HEK293 (cell line): ENCODE results near the gene UGT1A6.

Source experiments
- CTCF ChIA-PET: fragments of 350-600 bp; formaldehyde crosslinking; extraction: SDS; loops from one replicate; lab custom pipeline; 2021; ENCODE audit warnings: antibody characterized with exemption; lab: Yijun Ruan, JAX
- POLR2A ChIA-PET: fragments of 300-600 bp; formaldehyde crosslinking; extraction: SDS; loops from one replicate; lab custom pipeline; 2020; ENCODE audit warnings: antibody characterized with exemption, inconsistent platforms; lab: Yijun Ruan, JAX
- H3K27ac ChIP-seq: fragments of 200-500 bp; sonication (Bioruptor generic); 2 replicates; pipeline ENCODE4 v1.5.1; 2014; ENCODE audit warnings: low read depth, low read length, control low read depth, inconsistent platforms; ENCODE audit errors: extremely low read depth
- H3K36me3 ChIP-seq, 2 experiments: fragments of 200-500 bp in 1 of 2; sonication (Bioruptor generic) in 1 of 2; 1 replicate in 1 of 2; 2 replicates in 1 of 2; pipeline ENCODE4 v1.5.1; 2014 to 2017; ENCODE audit warnings: inconsistent platforms in 2 of 2, low read length in 2 of 2; ENCODE audit not compliant: control insufficient read depth in 2 of 2, insufficient read depth in 1 of 2
- H3K4me1 ChIP-seq: fragments of 200-500 bp; sonication (Bioruptor generic); 2 replicates; pipeline ENCODE4 v1.5.1; 2014; ENCODE audit warnings: mild to moderate bottlenecking, low read length, inconsistent platforms; ENCODE audit not compliant: control insufficient read depth, insufficient read depth
- H3K4me3 ChIP-seq: 2 replicates; pipeline ENCODE4 v1.5.1; 2011; ENCODE audit warnings: low read depth, mild to moderate bottlenecking, control low read depth, low read length, moderate library complexity
- H3K9me3 ChIP-seq: fragments of 200-500 bp; sonication (Bioruptor generic); 2 replicates; pipeline ENCODE4 v1.5.1; 2014; ENCODE audit warnings: low read depth, low read length, inconsistent platforms; ENCODE audit not compliant: control insufficient read depth, insufficient read depth
- GLI4 ChIP-seq: fragments of 450-650 bp; formaldehyde crosslinking; IDR thresholded peaks from 2 replicates; pipeline ENCODE4 v1.5.1; 2016; ENCODE audit warnings: missing biosample characterization, missing genetic modification characterization
- GLIS1 ChIP-seq: fragments of 450-650 bp; formaldehyde crosslinking; IDR thresholded peaks from 2 replicates; pipeline ENCODE4 v1.5.1; 2016; ENCODE audit warnings: missing biosample characterization, missing genetic modification characterization
- HOXC10 ChIP-seq: sonication (generic); formaldehyde crosslinking; IDR thresholded peaks from 2 replicates; pipeline ENCODE4 v1.8.1; 2023; ENCODE audit warnings: mild to moderate bottlenecking, missing genetic modification reagents
- KLF8 ChIP-seq: fragments of 450-650 bp; formaldehyde crosslinking; IDR thresholded peaks from 2 replicates; pipeline ENCODE4 v1.5.1; 2016; ENCODE audit warnings: missing biosample characterization, missing genetic modification characterization
- PRDM1 ChIP-seq: fragments of 450-650 bp; formaldehyde crosslinking; IDR thresholded peaks from 2 replicates; pipeline ENCODE4; 2016; ENCODE audit warnings: missing biosample characterization, missing genetic modification characterization
- PRDM10 ChIP-seq: fragments of 450-650 bp; formaldehyde crosslinking; IDR thresholded peaks from 2 replicates; pipeline ENCODE4 v1.5.1; 2016; ENCODE audit warnings: missing biosample characterization, missing genetic modification characterization
- SCRT1 ChIP-seq: fragments of 450-650 bp; formaldehyde crosslinking; IDR thresholded peaks from 2 replicates; pipeline ENCODE4 v1.5.1; 2016; ENCODE audit warnings: missing biosample characterization, missing genetic modification characterization, borderline replicate concordance
- SETDB1 ChIP-seq: IDR thresholded peaks from one replicate; pipeline ENCODE4 v1.6.1; 2017; ENCODE audit warnings: mild to moderate bottlenecking, low read length, moderate library complexity, mixed read lengths; ENCODE audit not compliant: insufficient read length
- ZBTB8A ChIP-seq: fragments of 450-650 bp; formaldehyde crosslinking; IDR thresholded peaks from 2 replicates; pipeline ENCODE4 v1.5.1; 2016; ENCODE audit warnings: missing biosample characterization, missing genetic modification characterization
- ZFP37 ChIP-seq: fragments of 450-650 bp; formaldehyde crosslinking; IDR thresholded peaks from 2 replicates; pipeline ENCODE4 v1.5.1; 2016; ENCODE audit warnings: missing biosample characterization, missing genetic modification characterization
- ZNF121 ChIP-seq: fragments of 450-650 bp; formaldehyde crosslinking; IDR thresholded peaks from 2 replicates; pipeline ENCODE4 v1.5.1; 2016; ENCODE audit warnings: missing biosample characterization, missing genetic modification characterization
- ZNF133 ChIP-seq: fragments of 450-650 bp; formaldehyde crosslinking; IDR thresholded peaks from 2 replicates; pipeline ENCODE4 v1.5.1; 2016; ENCODE audit warnings: missing biosample characterization, missing genetic modification characterization
- ZNF138 ChIP-seq: fragments of 450-650 bp; formaldehyde crosslinking; IDR thresholded peaks from 2 replicates; pipeline ENCODE4 v1.5.1; 2016; ENCODE audit warnings: missing biosample characterization, missing genetic modification characterization, borderline replicate concordance
- ZNF146 ChIP-seq: fragments of 450-650 bp; formaldehyde crosslinking; IDR thresholded peaks from 2 replicates; pipeline ENCODE4 v1.5.1; 2016; ENCODE audit warnings: missing biosample characterization, missing genetic modification characterization
- ZNF2 ChIP-seq: fragments of 450-650 bp; formaldehyde crosslinking; IDR thresholded peaks from 2 replicates; pipeline ENCODE4 v1.5.1; 2016; ENCODE audit warnings: missing biosample characterization, missing genetic modification characterization
- ZNF223 ChIP-seq: fragments of 450-650 bp; formaldehyde crosslinking; IDR thresholded peaks from 2 replicates; pipeline ENCODE4 v1.5.1; 2016; ENCODE audit warnings: missing biosample characterization, missing genetic modification characterization
- ZNF239 ChIP-seq: fragments of 450-650 bp; formaldehyde crosslinking; IDR thresholded peaks from 2 replicates; pipeline ENCODE4 v1.5.1; 2016; ENCODE audit warnings: missing biosample characterization, missing genetic modification characterization
- ZNF292 ChIP-seq: fragments of 450-650 bp; formaldehyde crosslinking; IDR thresholded peaks from 2 replicates; pipeline ENCODE4 v1.5.1; 2016; ENCODE audit warnings: low read depth, missing biosample characterization, missing genetic modification characterization, borderline replicate concordance
- ZNF335 ChIP-seq: fragments of 450-650 bp; formaldehyde crosslinking; conservative IDR thresholded peaks from 2 replicates; pipeline ENCODE4 v1.5.1; 2016; ENCODE audit warnings: missing biosample characterization, missing genetic modification characterization
- ZNF341 ChIP-seq: fragments of 450-650 bp; formaldehyde crosslinking; IDR thresholded peaks from 2 replicates; pipeline ENCODE4; 2016; ENCODE audit warnings: low read depth, missing biosample characterization, missing genetic modification characterization
- ZNF366 ChIP-seq: fragments of 450-650 bp; formaldehyde crosslinking; conservative IDR thresholded peaks from 2 replicates; pipeline ENCODE4 v1.5.1; 2016; ENCODE audit warnings: missing biosample characterization, missing genetic modification characterization
- ZNF473 ChIP-seq: fragments of 450-650 bp; formaldehyde crosslinking; IDR thresholded peaks from 2 replicates; pipeline ENCODE4 v1.5.1; 2017; ENCODE audit warnings: missing biosample characterization, missing genetic modification characterization
- ZNF514 ChIP-seq: fragments of 450-650 bp; formaldehyde crosslinking; IDR thresholded peaks from 2 replicates; pipeline ENCODE4 v1.5.1; 2016; ENCODE audit warnings: missing biosample characterization, missing genetic modification characterization
- ZNF521 ChIP-seq: fragments of 450-650 bp; formaldehyde crosslinking; IDR thresholded peaks from 2 replicates; pipeline ENCODE4 v1.5.1; 2017; ENCODE audit warnings: missing biosample characterization, mild to moderate bottlenecking, missing genetic modification characterization
- ZNF555 ChIP-seq: fragments of 450-650 bp; formaldehyde crosslinking; conservative IDR thresholded peaks from 2 replicates; pipeline ENCODE4 v1.5.1; 2017; ENCODE audit warnings: missing biosample characterization, mild to moderate bottlenecking, missing genetic modification characterization, inconsistent platforms
- ZNF560 ChIP-seq: fragments of 450-650 bp; formaldehyde crosslinking; IDR thresholded peaks from 2 replicates; pipeline ENCODE4 v1.5.1; 2017; ENCODE audit warnings: missing biosample characterization, missing genetic modification characterization, borderline replicate concordance
- ZNF623 ChIP-seq: fragments of 450-650 bp; formaldehyde crosslinking; IDR thresholded peaks from 2 replicates; pipeline ENCODE4 v1.5.1; 2016; ENCODE audit warnings: missing biosample characterization, missing genetic modification characterization
- ZNF658 ChIP-seq: fragments of 450-650 bp; formaldehyde crosslinking; IDR thresholded peaks from 2 replicates; pipeline ENCODE4; 2016; ENCODE audit warnings: missing biosample characterization, missing genetic modification characterization
- ZNF792 ChIP-seq: fragments of 450-650 bp; formaldehyde crosslinking; IDR thresholded peaks from 2 replicates; pipeline ENCODE4 v1.5.1; 2016; ENCODE audit warnings: missing biosample characterization, missing genetic modification characterization
- TF ChIP-seq, protein P1 (sequence below): fragments of 450-650 bp; IDR thresholded peaks from 2 replicates; pipeline ENCODE4 v1.5.1; 2018; ENCODE audit warnings: missing biosample characterization, missing genetic modification characterization
- TF ChIP-seq, protein P2 (sequence below): fragments of 450-650 bp; formaldehyde crosslinking; IDR thresholded peaks from 2 replicates; pipeline ENCODE4 v1.5.0; 2017; ENCODE audit warnings: missing biosample characterization, missing genetic modification characterization, borderline replicate concordance
- TF ChIP-seq, protein P3 (sequence below): fragments of 450-650 bp; formaldehyde crosslinking; IDR thresholded peaks from 2 replicates; pipeline ENCODE4 v1.5.1; 2016; ENCODE audit warnings: missing biosample characterization, missing genetic modification characterization

UGT1A6 gene

GRCh38 chr2:233672886-233673285 lies 19.8 kb upstream of the UGT1A6 start:
- Histone ChIP-seq H3K27ac (no peak overlapping the region), H3K9me3 (no peaks in the 10 kb centered on the region), H3K4me3 (no peak overlapping the region), H3K36me3 (no peaks in the 10 kb centered on the region)
- POLR2A ChIA-PET: no interaction called here
- CTCF ChIA-PET: no interaction called here
- TF ChIP-seq ZNF239 (tag by site-specific recombination) (no peak), KLF8 (tag by site-specific recombination) (no peak), HOXC10 (CRISPR knock-in tag) (no peak), PRDM1 (tag by site-specific recombination) (no peak), ZNF514 (tag by site-specific recombination) (no peak), GLI4 (tag by site-specific recombination) (no peak), ZNF146 (no peak), ZNF473 (tag by site-specific recombination) (no peak), SETDB1 (no peak), SCRT1 (no peak), ZNF133 (tag by site-specific recombination) (no peak), GLIS1 (tag by site-specific recombination) (no peak), PRDM10 (no peak), ZNF335 (tag by site-specific recombination) (no peak), ZNF223 (tag by site-specific recombination) (no peak), ZNF366 (no peak), ZNF555 (tag by site-specific recombination) (no peak), ZNF521 (no peak)
- TF ChIP-seq, protein P1, sequence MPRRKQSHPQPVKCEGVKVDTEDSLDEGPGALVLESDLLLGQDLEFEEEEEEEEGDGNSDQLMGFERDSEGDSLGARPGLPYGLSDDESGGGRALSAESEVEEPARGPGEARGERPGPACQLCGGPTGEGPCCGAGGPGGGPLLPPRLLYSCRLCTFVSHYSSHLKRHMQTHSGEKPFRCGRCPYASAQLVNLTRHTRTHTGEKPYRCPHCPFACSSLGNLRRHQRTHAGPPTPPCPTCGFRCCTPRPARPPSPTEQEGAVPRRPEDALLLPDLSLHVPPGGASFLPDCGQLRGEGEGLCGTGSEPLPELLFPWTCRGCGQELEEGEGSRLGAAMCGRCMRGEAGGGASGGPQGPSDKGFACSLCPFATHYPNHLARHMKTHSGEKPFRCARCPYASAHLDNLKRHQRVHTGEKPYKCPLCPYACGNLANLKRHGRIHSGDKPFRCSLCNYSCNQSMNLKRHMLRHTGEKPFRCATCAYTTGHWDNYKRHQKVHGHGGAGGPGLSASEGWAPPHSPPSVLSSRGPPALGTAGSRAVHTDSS (tag by site-specific recombination): no peak
- TF ChIP-seq, all 188 proteins: peak for 0
- peaks cover 4% of the 10 kb centered on the region; the same call in 1 of the 2 replicates for H3K4me1 ChIP-seq

DNA sequence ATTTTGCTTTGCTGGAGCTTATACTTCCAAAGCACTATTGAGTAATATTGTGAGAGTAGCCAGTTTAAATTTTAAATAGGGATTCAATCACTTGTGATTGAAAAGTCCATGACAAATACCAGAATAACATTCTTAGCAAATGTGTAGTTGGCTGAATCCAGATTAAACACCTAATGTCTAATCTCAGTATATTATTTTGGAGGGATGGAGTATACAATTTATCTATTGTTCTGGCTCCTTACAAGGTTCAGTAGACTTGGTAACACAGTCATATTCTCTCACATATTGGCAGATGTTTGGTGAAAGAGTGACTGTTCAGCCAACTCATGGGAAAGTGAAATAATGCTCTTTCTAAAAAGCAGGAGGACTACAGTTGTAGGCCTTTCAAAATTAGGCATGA lies 18.8 kb upstream of the UGT1A6 start:
- POLR2A ChIA-PET: no interaction called here
- no peak for TF ChIP-seq ZNF121 (tag by site-specific recombination)
- TF ChIP-seq ZNF292: no peak
- no peak for TF ChIP-seq ZNF2 (tag by site-specific recombination)
- no peak for TF ChIP-seq ZNF792
- no peak for TF ChIP-seq ZNF138 (tag by site-specific recombination)
- TF ChIP-seq, protein P2, sequence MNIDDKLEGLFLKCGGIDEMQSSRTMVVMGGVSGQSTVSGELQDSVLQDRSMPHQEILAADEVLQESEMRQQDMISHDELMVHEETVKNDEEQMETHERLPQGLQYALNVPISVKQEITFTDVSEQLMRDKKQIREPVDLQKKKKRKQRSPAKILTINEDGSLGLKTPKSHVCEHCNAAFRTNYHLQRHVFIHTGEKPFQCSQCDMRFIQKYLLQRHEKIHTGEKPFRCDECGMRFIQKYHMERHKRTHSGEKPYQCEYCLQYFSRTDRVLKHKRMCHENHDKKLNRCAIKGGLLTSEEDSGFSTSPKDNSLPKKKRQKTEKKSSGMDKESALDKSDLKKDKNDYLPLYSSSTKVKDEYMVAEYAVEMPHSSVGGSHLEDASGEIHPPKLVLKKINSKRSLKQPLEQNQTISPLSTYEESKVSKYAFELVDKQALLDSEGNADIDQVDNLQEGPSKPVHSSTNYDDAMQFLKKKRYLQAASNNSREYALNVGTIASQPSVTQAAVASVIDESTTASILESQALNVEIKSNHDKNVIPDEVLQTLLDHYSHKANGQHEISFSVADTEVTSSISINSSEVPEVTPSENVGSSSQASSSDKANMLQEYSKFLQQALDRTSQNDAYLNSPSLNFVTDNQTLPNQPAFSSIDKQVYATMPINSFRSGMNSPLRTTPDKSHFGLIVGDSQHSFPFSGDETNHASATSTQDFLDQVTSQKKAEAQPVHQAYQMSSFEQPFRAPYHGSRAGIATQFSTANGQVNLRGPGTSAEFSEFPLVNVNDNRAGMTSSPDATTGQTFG: no peak
- no peak for TF ChIP-seq ZNF560 (tag by site-specific recombination)
- no peak for TF ChIP-seq ZBTB8A (tag by site-specific recombination)
- TF ChIP-seq ZNF341 (tag by site-specific recombination): no peak
- no peak for TF ChIP-seq ZFP37 (tag by site-specific recombination)
- no peak for TF ChIP-seq ZNF623 (tag by site-specific recombination)
- TF ChIP-seq ZNF658 (tag by site-specific recombination): no peak
- TF ChIP-seq, protein P3, sequence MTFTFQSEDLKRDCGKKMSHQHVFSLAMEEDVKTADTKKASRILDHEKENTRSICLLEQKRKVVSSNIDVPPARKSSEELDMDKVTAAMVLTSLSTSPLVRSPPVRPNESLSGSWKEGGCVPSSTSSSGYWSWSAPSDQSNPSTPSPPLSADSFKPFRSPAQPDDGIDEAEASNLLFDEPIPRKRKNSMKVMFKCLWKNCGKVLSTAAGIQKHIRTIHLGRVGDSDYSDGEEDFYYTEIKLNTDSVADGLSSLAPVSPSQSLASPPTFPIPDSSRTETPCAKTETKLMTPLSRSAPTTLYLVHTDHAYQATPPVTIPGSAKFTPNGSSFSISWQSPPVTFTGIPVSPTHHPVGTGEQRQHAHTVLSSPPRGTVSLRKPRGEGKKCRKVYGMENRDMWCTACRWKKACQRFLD: no peak

More for the DNA sequence above, 18.8 kb upstream of the UGT1A6 start:
- peaks cover 4% of the 10 kb centered on the region; the same call in 1 of the 2 replicates for H3K4me1 ChIP-seq
- no peaks in the 10 kb centered on the region for H3K36me3 ChIP-seq
- CTCF ChIA-PET: no interaction called here
- H3K27ac ChIP-seq: no peak overlapping the region
- H3K4me3 ChIP-seq: no peak overlapping the region
- no peaks in the 10 kb centered on the region for H3K9me3 ChIP-seq
